Endothelial cell (in vitro differentiated cells): ENCODE results near the gene SHISA9. TPM values are rescaled to one million over a fixed set of nuclear protein-coding genes. Genes with fewer than 3 reads are reported as not detected.

Experiments used
- DNase-seq: peaks from one replicate; pipeline ENCODE4 v3.0.0; 2021; ENCODE audit warnings: low spot score
- H3K27ac Mint-ChIP-seq: one replicate; pipeline ENCODE4 v1.8.0; 2021; ENCODE audit warnings: mixed read lengths, inconsistent platforms; ENCODE audit not compliant: unreplicated experiment
- H3K27me3 Mint-ChIP-seq: one replicate; pipeline ENCODE4 v1.8.0; 2021; ENCODE audit warnings: mild to moderate bottlenecking, moderate library complexity, mixed read lengths, inconsistent platforms; ENCODE audit not compliant: unreplicated experiment
- H3K36me3 Mint-ChIP-seq: one replicate; pipeline ENCODE4 v1.8.0; 2021; ENCODE audit warnings: mild to moderate bottlenecking, low read depth, mixed read lengths, inconsistent platforms; ENCODE audit not compliant: unreplicated experiment
- H3K4me1 Mint-ChIP-seq: one replicate; pipeline ENCODE4 v1.8.0; 2021; ENCODE audit warnings: mild to moderate bottlenecking, mixed read lengths, inconsistent platforms; ENCODE audit not compliant: unreplicated experiment
- H3K4me3 Mint-ChIP-seq: one replicate; pipeline ENCODE4 v1.8.0; 2021; ENCODE audit warnings: mild to moderate bottlenecking, mixed read lengths, inconsistent platforms; ENCODE audit not compliant: unreplicated experiment
- H3K9me3 Mint-ChIP-seq: one replicate; pipeline ENCODE4 v1.8.0; 2021; ENCODE audit warnings: mixed read lengths, inconsistent platforms; ENCODE audit not compliant: unreplicated experiment
- CTCF ChIP-seq: fragments of 200-600 bp; sonication (generic); IDR thresholded peaks from one replicate; pipeline ENCODE4 v1.5.0; 2021; ENCODE audit warnings: antibody characterized with exemption; ENCODE audit not compliant: unreplicated experiment
- total RNA-seq: library from RNA; stranded (reverse); fragmentation: NEBNext Ultra II Directional; extraction: Animal tissue kit (Norgen Biotek cat#: 25700); gene quantifications from one replicate; pipeline ENCODE4 v1.2.1, GENCODE V29; 2021; ENCODE audit not compliant: unreplicated experiment

Gene SHISA9
- total RNA-seq, 1 donor from 2014 or later: 0.49 TPM

GRCh38 chr16:13104772-13105171 lies 203.4 kb downstream of the SHISA9 start:
- no peaks in the 10 kb centered on the region for H3K36me3 Mint-ChIP-seq

GRCh38 chr16:13105427-13105826 lies 204.0 kb downstream of the SHISA9 start:
- Mint-ChIP-seq H3K4me1 (no peaks in the 10 kb centered on the region), H3K9me3 (no peaks in the 10 kb centered on the region), H3K27ac (no peak overlapping the region), H3K36me3 (no peaks in the 10 kb centered on the region), H3K27me3 (peaks cover 2% of the 10 kb centered on the region), H3K4me3 (no peak overlapping the region)
- DNase-seq: no peak
- no peak for TF ChIP-seq CTCF

More at GRCh38 chr16:13104772-13105171, 203.4 kb downstream of the SHISA9 start:
- no peak for TF ChIP-seq CTCF
- Mint-ChIP-seq H3K9me3 (no peaks in the 10 kb centered on the region), H3K4me3 (no peak overlapping the region), H3K4me1 (no peaks in the 10 kb centered on the region), H3K27ac (no peak overlapping the region), H3K27me3 (peaks cover 2% of the 10 kb centered on the region)
- DNase-seq: no peak

- peaks cover 2% of the 10 kb centered on the region for H3K27me3 Mint-ChIP-seq
- no peak overlapping the region for H3K4me3 Mint-ChIP-seq
These were observed 205.1 kb downstream of the SHISA9 start for GRCh38 chr16:13106464-13106863.

GRCh38 chr16:13108126-13108525 lies 206.7 kb downstream of the SHISA9 start:
- H3K36me3 Mint-ChIP-seq: no peaks in the 10 kb centered on the region
- H3K27ac Mint-ChIP-seq: no peak overlapping the region
- DNase-seq: no peak
- H3K27me3 Mint-ChIP-seq: peaks cover 2% of the 10 kb centered on the region
- H3K4me3 Mint-ChIP-seq: no peak overlapping the region
- TF ChIP-seq CTCF: no peak
- H3K4me1 Mint-ChIP-seq: no peaks in the 10 kb centered on the region
- no peaks in the 10 kb centered on the region for H3K9me3 Mint-ChIP-seq

More at GRCh38 chr16:13106464-13106863, 205.1 kb downstream of the SHISA9 start:
- DNase-seq: no peak
- TF ChIP-seq CTCF: no peak
- no peaks in the 10 kb centered on the region for H3K9me3 Mint-ChIP-seq
- no peaks in the 10 kb centered on the region for H3K4me1 Mint-ChIP-seq
- no peaks in the 10 kb centered on the region for H3K36me3 Mint-ChIP-seq
- H3K27ac Mint-ChIP-seq: no peak overlapping the region

GRCh38 chr16:13109171-13109570 lies 207.8 kb downstream of the SHISA9 start:
- no peak for TF ChIP-seq CTCF
- H3K36me3 Mint-ChIP-seq: no peaks in the 10 kb centered on the region
- DNase-seq: no peak
- no peaks in the 10 kb centered on the region for H3K9me3 Mint-ChIP-seq
- H3K4me1 Mint-ChIP-seq: no peaks in the 10 kb centered on the region
- H3K27me3 Mint-ChIP-seq: peaks cover 2% of the 10 kb centered on the region
- no peak overlapping the region for H3K27ac Mint-ChIP-seq
- no peak overlapping the region for H3K4me3 Mint-ChIP-seq
